ENCODE results near the gene ZNF319.

DNA sequence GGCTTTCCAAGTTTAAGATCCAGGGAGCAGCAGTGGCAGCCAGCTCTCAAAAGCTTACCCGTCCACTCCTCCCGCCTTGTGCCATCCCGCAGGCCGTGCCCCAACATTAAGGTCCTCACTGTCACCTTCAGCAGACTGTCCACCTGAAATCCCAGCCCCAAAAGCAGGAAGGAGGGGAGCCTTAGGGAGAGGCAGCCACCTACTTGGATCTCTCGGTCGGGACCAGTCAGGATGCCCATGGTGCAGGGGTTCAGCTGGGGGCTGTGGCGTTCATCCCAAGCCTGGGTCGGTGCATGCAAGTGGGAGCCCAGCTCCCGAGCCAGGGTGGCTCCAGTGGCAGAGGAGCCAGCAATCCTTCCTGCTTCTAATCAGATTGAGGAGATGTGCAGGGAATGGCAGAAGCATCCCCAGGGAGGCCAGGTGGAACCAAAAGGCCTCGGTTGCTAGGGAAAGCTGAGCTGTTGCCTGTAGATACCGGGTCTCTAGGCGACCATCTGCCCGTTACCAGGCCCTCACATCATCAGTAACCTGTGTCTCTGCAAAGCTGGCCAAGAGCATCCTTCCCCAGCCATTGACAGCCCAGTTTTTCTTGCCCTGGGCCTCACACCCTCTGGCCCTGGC lies 54.2 kb downstream of the ZNF319 start:
- no peak for TF ChIP-seq POLR2A (IDR thresholded peaks at IDR 0.05)
- TF ChIP-seq, protein P1, sequence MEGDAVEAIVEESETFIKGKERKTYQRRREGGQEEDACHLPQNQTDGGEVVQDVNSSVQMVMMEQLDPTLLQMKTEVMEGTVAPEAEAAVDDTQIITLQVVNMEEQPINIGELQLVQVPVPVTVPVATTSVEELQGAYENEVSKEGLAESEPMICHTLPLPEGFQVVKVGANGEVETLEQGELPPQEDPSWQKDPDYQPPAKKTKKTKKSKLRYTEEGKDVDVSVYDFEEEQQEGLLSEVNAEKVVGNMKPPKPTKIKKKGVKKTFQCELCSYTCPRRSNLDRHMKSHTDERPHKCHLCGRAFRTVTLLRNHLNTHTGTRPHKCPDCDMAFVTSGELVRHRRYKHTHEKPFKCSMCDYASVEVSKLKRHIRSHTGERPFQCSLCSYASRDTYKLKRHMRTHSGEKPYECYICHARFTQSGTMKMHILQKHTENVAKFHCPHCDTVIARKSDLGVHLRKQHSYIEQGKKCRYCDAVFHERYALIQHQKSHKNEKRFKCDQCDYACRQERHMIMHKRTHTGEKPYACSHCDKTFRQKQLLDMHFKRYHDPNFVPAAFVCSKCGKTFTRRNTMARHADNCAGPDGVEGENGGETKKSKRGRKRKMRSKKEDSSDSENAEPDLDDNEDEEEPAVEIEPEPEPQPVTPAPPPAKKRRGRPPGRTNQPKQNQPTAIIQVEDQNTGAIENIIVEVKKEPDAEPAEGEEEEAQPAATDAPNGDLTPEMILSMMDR (IDR thresholded peaks at IDR 0.05): no peak

Measured in stomach (tissue), 4 donors.